GM21526 (cell line): ENCODE results near the gene RAF1.
"Not testable (repeated sequence)": the region's sequence is repeated elsewhere in the genome, so short reads cannot be mapped to it uniquely, and the experiment has no call there.

Experiments
- ATAC-seq: cut with Tn5 transposase; IDR thresholded peaks from one replicate; pipeline ENCODE4 v1.9.1; 2021; ENCODE audit warnings: moderate library complexity; ENCODE audit not compliant: unreplicated experiment, low FRiP score

RAF1 gene

DNA sequence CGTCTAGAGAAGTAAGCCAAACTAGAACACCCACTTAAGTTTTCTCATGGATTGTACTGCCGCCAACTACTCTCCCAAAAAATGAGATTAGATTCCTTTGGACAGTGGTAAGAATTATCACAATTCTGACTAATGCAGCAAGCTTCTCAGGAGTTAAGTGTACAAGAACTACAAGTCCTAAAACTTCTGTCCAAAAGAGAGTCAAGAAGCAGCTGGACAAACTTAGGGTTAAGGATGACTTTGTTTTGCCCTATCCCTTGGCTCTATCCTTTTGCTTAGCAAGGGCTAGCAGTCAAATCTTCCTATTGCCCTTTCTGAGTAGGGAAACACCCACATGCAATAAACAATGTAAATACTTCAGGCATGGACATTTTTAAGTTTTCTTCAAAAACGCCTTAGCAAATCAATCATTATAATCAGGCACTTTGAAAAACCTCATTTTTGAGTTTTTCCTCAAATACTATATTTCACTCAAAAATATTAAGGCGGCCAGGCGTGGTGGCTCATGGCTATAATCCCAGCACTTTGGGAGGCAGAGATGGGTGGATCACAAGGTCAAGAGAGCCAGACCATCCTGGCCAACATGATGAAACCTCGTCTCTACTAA, 19.5 kb downstream of the RAF1 start:
- ATAC-seq: no peak

DNA sequence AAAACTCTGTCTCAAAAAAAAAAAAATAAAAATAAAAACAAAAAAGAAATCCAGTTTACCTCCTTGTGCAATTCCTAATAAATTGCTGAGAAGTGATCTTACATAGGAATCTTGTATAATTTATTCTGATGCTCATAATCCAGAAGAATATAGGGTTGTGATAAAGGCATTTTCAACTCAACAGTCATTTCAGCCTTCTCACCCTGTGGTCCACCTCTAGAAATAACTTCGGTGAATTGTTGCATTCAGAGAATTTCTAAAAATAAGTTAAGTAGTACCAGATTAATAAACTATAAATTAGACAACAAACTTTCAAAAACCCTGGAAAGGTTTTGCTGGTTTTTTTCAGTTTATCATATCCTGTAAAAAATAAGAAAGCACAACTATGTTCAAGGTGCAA, 20.2 kb downstream of the RAF1 start:
- ATAC-seq: no peak

DNA sequence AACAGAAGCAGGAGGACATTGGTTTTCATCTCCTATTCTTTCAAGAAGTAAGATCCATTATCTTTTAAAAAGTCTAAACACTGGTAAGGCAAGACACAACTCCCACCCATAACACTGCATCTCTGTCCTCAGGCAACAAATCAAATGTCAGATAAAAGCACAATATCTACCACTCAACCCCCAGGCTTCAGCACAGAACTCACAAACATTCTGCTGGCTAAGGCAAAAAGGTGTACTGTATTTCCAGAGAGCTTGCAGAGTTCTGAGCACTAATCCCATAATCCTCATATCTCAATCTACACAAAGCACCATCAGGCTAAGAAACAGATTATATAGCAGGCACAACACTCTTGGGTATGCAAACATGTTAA, 20.9 kb downstream of the RAF1 start:
- ATAC-seq: no peak

DNA sequence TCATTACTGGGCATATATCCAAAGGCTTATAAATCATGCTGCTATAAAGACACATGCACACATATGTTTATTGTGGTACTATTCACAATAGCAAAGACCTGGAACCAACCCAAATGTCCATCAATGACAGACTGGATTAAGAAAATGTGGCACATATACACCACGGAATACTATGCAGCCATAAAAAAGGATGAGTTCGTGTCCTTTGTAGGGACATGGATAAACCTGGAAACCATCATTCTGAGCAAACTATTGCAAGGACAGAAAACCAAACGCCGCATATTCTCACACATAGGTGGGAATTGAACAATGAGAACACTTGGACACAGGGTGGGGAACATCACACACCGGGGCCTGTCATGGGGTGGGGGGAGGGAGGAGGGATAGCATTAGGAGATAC, 23.1 kb downstream of the RAF1 start:
- not testable (repeated sequence) for ATAC-seq

DNA sequence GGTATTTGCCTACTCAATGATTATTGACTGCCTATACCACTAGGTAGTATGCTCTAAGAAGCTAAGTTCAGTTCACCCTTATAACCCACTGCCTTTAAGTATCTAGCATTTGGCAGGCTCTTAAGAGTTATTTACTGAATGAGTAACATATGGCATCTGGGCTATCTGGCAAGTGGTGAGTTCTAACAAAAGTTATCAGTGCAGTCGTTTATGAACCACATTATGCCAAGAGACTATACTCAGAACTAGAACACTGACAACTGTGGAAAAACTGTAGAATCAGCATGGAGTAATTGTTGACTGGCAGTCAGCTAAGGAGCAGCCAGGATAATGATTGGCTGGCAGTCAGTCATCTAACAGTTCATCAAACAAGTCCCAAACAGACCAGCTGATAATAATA, 25.8 kb downstream of the RAF1 start:
- ATAC-seq: no peak

DNA sequence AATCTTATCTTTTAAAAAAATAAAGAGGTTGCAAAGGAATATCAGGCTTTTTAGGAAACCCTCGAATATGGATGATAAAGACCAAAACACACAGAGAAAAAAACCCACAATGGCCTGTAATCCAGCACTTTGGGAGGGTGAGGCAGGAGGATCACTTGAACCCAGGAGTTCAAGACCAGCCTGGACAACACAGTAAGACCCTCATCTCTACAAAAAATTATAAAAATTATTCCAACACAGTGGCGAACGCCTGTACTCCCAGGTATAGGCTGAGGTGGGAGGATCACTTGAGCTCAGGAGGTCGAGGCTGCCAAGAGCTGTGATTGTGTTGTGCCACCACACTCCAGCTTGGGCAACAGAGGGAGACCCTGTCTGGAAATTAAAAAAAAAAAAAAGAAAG, 30.8 kb downstream of the RAF1 start:
- ATAC-seq: no peak

DNA sequence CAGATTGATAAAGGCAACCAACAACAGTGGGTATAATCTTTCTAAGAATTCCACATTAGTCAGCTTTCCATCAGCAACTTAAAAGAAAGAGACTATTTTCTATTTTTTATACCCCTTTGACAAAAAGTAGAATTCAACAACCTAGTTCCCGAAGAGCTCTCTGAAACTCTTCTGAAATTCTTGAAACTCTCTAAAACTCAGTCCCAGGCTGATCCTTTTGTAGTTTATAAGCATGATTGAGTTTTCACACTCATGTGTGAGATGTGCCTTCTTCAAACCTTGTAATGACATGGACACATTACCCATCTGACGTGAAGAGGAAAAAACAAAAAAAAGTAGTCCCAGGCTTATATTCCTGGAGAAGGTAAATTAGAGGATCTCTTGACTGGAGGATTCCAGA, 31.4 kb downstream of the RAF1 start:
- no peak for ATAC-seq

DNA sequence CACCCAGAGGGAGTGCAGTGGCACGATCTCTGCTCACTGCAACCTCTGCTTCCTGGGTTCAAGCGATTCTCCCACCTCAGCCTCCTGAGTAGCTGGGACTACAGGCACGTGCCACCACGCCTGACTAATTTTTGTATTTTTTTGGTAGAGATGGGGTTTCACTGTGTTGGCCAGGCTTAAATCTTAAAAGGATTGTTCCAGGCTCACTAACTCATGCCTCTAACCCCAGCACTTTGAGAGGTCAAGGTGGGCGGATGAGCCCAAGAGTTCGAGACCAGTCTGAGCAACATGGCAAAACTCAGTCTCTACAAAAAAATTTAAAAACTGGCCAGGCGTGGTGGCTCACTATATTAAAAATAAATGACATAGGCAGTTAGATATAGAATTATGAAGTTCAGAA, 33.1 kb downstream of the RAF1 start:
- ATAC-seq: not testable (repeated sequence)

DNA sequence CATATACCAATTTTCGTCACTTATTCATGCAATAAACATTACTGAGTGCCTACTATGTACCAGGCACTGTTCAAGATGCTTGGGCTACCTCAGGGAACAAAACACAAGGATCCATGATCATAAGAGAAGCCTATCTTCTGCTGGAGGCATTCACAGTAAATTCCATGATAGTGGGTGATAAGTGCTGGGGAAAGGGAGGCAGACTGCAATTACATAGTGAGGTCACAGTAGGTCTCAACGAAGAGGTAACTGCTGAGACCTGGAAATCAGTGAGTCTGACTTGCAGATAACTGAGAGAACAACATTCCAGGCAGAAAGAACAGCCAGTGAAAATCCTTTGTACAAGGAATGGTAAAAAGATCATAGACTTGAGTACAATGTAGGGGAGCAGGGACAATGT, 33.6 kb downstream of the RAF1 start:
- ATAC-seq: no peak

DNA sequence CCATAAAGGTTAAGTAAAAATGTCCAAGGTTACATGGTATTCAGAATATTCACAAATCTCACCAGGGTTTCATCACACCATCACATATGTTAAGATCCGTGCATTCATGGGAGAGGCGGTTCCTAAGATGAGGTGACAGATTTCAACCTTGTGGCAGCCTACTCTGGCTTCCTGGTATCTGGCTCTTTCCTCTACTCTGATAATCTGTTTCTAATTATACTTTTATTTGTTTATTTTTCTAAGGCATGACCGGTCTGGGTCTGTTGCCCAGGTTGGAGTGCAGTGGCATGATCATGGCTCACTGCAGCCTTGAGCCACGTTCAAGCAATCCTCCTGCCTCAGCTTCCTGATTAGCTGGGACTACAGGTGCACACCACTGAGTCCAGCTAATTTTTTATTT, 34.4 kb downstream of the RAF1 start:
- no peak for ATAC-seq

DNA sequence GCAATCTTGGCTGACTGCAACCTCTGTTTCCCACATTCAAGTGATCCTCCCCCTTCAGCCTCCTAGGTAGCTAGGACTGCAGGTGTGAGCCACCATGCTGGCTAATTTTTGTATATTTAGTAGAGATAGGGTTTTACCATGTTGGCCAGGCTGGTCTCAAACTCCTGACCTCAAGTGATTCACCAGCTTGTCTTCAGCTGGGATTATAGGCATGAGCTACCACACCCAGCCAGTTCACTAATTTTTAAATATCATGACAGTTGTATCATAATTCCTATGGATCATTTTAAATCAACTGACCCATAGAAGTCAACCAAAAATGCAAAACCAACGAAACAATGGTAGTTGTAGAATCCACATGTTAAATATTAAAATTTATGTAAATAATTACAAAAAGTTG, 35.1 kb downstream of the RAF1 start:
- no peak for ATAC-seq

DNA sequence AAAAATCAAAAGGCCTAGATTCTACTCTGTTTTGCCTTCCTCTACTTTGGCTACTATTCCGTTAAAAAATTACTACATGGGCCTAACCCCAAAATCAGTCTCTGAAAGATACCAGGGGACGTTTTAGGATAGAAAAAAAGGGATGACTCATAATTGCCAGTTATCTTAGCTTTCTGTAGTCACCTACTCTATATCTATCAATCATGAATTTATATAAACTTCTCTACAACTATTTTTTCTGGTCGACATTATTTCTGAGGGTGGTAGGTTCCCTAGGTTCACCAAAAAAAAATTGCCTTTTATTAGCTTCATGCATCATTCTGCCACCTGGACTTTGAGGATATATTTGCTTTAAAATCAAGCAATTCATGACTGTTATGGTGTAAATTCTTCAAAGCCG, 36.5 kb downstream of the RAF1 start:
- no peak for ATAC-seq

DNA sequence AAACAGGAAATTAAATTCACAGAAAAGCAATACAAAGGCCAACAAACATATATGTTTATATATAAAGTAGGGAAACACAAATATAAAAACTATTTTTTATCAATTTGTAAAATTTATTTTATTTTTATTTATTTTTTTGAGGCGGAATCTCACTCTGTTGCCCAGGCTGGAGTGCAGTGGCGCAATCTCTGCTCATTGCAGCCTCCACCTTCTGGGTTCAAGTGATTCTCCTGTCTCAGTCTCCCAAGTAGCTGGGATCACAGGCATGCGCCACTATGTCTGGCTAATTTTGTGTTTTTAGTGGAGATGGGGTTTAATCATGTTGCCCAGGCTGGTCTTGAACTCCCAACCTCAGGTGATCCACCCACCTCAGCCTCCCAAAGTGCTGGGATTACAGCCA, 39.0 kb downstream of the RAF1 start:
- ATAC-seq: not testable (repeated sequence)

DNA sequence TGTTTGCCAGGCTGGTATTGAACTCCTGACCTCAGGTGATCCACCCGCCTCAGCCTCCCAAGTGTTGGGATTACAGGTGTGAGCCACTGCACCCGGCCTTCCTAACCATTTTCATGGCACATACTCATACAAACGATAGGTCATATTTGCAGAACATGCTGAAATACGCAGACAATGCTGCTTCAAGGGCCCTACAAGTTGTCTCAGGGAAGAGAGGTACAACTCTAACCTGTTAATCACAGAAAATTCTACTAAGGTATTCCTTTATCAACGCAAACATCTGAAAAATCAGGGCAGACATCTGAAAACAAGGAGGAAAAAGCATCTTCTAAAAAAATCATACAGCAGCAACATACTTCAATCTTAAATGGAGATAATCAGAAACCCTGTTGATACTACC, 39.9 kb downstream of the RAF1 start:
- no peak for ATAC-seq

DNA sequence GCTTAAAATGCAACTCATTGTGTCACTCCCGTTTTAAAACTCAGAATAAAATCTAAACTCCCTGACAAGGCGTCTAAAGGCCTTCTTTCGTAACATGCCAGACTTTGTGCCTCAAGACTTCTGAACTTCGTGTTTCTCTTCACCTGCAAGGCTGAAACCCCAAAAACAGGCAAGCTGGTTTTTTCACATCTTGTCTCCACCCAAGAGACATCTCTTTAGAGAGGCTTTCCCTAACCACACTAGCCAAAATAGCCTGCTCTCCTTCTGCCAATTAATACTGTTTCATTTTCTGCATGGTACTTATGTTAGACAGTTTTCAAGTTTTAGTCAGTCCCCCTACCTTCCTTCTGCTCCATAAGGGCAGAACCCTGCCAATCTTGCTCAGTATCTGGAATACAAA, 41.6 kb downstream of the RAF1 start:
- ATAC-seq: no peak

DNA sequence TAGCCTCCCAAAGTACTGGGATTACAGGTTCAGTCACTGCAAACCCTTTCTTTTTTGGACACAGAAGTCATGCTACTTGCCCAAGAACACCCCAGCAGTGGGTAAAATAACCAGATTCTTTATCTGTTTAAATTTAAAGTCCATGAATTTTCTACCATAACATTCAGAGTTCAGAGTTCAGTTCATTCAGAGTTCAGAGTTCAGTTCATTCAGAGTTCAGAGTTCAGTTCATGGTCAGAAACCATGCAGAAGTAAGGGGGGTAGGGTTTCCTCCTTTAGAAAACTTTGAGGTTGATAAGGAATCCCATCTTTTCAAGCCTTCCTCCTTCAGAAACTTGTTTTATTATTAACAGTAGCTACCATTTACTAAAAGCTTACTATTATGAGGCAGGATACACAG, 43.2 kb downstream of the RAF1 start:
- ATAC-seq: no peak

DNA sequence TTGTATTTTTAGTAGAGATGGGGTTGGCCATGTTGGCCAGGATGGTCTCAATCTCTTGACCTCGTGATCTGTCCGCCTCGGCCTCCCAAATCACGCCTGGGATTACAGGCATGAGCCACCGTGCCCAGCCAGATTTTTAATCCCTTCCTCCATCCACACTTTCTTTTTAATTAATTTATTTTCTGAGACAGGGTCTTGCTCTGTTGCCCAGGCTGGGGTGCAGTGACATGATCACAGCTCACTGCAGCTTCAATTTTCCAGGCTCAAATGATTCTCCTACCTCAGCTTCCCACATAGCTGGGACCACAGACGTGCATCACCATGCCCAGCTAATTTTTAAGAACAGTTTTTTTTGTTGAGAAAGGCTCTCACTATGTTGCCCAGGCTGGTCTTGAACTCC, 43.6 kb downstream of the RAF1 start:
- no peak for ATAC-seq

DNA sequence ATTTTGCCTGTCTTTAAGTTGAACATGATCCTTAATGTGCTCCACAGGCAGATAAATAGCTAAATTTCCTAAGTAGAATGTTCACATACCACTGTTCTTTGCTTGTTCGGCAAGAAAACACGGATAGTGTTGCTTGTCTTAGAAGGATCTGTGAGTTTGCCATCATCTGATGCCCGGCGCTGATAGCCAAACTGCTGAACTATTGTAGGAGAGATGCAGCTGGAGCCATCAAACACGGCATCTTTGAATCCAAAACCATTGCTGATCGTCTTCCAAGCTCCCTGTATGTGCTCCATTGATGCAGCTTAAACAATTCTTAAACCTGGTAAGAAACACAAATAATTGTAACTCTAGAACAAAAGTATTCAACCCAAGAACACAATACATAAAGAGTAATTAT, 45.5 kb downstream of the RAF1 start:
- no peak for ATAC-seq

DNA sequence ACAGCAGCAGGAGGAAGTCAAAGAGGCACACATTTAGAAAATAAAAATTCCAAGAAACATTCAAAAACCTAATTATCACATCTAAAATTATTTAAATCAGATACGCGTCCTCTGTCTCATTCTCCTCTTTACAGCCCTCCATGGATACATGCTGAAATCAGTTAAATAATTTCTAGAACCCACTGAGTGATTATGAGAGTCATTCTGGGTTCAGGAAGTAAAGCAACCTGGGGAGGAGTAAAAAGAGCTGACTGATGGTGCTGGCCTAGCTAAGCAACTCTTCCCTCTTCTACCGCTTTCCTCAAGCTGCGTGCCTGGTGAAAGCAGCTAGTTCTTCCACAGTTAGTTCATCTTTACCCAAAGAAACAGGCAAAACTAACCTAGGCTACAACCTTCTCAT, 48.7 kb downstream of the RAF1 start:
- no peak for ATAC-seq

DNA sequence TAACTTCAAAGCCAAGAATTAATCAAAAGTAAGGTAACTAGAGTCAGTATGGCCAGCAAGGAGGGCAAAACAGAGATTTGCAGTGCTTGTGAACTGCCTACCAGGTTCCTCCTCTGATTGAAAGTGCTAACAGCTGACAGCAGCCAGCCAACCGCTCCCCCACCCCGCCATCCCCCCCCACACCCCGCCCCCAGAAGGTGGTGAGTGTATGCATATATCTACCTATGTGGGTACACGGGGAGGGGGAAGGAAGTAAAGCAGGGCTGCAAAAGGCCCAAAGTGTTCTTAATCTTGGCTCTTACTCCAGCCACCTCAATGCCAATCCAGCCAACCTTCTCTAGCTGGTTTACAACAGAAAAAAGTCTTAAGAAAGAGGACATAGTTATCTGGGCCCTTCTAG, 50.7 kb downstream of the RAF1 start:
- no peak for ATAC-seq

DNA sequence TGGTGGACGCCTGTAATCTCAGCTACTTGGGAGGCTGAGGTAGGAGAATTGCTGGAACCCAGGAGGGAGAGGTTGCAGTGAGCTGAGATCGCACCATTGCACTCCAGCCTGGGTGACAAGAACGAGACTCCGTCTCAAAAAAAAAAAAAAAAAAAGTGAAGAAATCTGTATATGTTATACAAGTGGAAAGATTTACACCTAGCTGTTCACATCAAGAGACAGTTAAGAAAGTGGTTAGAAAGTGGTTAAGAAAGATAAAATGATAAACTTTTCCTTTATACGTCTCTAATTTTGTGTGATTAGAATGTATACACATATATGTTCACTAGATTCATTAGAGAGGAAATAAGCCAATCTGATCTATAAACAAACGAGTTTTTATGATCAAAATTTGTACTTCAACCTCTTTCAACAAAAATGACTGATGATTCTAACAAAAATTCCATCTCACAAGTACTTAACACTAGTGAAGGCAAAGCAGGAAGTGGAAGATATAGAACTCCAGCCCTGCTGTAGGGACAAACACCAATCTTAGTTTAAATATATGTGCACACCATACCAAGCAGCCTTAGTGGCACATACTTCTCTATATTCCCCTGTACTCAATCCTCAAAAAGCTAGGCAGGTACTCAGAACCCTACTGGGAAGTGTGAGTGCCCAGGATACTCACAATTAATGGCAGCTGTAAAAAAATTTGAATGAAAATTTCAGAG, 51.2 kb downstream of the RAF1 start:
- no peak for ATAC-seq

DNA sequence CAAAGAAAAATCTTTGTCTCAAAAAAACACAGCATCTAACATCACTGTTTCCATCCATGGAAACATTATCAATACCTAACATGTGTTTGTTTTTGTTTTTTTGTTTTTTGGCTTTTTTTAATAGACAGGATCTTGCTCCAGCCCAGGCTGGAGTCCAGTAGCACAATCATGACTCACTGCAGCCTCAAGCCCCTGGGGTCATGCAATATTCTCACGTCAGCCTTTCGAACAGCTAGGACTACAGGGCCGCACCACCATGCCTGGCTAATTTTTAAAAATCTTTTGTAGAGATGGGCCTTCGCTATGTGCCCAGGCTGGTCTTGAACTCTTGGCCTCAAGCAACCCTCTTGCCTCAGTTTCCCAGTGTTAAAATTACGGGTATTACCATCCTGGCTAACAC, 52.8 kb downstream of the RAF1 start:
- ATAC-seq: no peak

DNA sequence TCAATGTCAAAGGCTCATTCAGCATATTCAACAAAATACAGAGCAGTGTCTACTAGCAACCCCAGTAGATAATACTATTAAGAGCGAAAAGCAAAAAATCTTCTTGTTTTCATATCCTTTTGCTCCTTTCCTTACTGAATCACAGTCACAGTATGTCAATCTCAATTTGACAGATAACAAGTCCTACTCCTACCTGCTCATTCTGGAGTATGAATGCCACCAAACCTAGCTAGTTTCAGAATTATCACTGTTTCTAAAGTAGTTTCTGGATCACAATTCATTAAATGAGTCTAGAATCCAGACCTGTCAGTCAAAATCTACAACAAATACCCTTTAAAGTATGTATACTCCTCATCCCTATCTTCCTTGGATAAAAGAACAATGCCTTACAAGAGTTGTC, 55.5 kb downstream of the RAF1 start:
- no peak for ATAC-seq
